H1 (cell line): ENCODE results near the gene PTPRG. TPM values are rescaled to one million over a fixed set of nuclear protein-coding genes. Genes with fewer than 3 reads are reported as not detected.

Source experiments
- CTCF ChIA-PET: fragments of 300-600 bp; sonication (Branson Sonifier 250); formaldehyde crosslinking; loops from one replicate; lab custom pipeline; 2021; ENCODE audit not compliant: partially characterized antibody; lab: Charles Lee
- POLR2A ChIA-PET: fragments of 300-600 bp; sonication (Branson Sonifier 250); formaldehyde crosslinking; loops from one replicate; lab custom pipeline; 2021; ENCODE audit warnings: inconsistent platforms; ENCODE audit not compliant: partially characterized antibody; lab: Charles Lee
- DNase-seq, 2 experiments: peaks; one replicate each; pipeline versions ENCODE4 v3.0.0 to v3.0.0-alpha.2; 2010 to 2022; ENCODE audit warnings: low spot score in 2 of 2, low read depth in 1 of 2, mixed read lengths in 1 of 2
- FAIRE-seq: peaks from 2 replicates; lab custom pipeline; 2011; peaks lifted over from hg19 to GRCh38; lab: Jason Lieb, UNC
- H2AFZ ChIP-seq: 2 replicates; pipeline ENCODE4 v1.8.1; 2012; ENCODE audit warnings: low read length, inconsistent platforms
- H2AK5ac ChIP-seq: 2 replicates; pipeline ENCODE4 v1.6.1; 2013; ENCODE audit warnings: low read depth, low read length
- H2BK120ac ChIP-seq: replicated peaks from 2 replicates; pipeline ENCODE3; 2013; ENCODE audit warnings: low read depth, low read length, inconsistent platforms
- H2BK12ac ChIP-seq: 2 replicates; pipeline ENCODE4 v1.6.1; 2013; ENCODE audit warnings: low read depth, low read length
- H2BK15ac ChIP-seq: 2 replicates; pipeline ENCODE4 v1.6.1; 2013; ENCODE audit warnings: low read length
- H2BK20ac ChIP-seq: 2 replicates; pipeline ENCODE4 v1.6.1; 2013; ENCODE audit warnings: low read length
- H2BK5ac ChIP-seq: 2 replicates; pipeline ENCODE4 v1.6.1; 2013; ENCODE audit warnings: low read depth, low read length
- H3K14ac ChIP-seq: 2 replicates; pipeline ENCODE4 v1.6.1; 2013; ENCODE audit warnings: inconsistent platforms; ENCODE audit not compliant: insufficient read length
- H3K18ac ChIP-seq: 2 replicates; pipeline ENCODE4 v1.6.1; 2013; ENCODE audit warnings: low read length; ENCODE audit errors: extremely low read depth
- H3K23ac ChIP-seq: 2 replicates; pipeline ENCODE4 v1.6.1; 2013; ENCODE audit warnings: inconsistent platforms; ENCODE audit not compliant: insufficient read length
- H3K23me2 ChIP-seq: 2 replicates; pipeline ENCODE4 v1.6.1; 2013; ENCODE audit warnings: low read depth, low read length
- H3K27ac ChIP-seq: 2 replicates; pipeline ENCODE4 v1.6.1; 2011; ENCODE audit warnings: low read depth, low read length, inconsistent platforms
- H3K27me3 ChIP-seq, 4 experiments: replicated peaks in 1 of 4; 1 replicate in 1 of 4; 2 replicates in 3 of 4; pipeline versions ENCODE4 v1.6.1 to v1.8.1; 2011 to 2013; ENCODE audit warnings: low read length in 3 of 4, mild to moderate bottlenecking in 3 of 4, inconsistent platforms in 2 of 4, mixed read lengths in 2 of 4, moderate library complexity in 1 of 4; ENCODE audit not compliant: control insufficient read depth in 3 of 4, insufficient read depth in 3 of 4; ENCODE audit errors: extremely low read depth in 1 of 4
- H3K36me3 ChIP-seq, 4 experiments: 2 replicates each; pipeline versions ENCODE4 v1.6.1 to v1.8.1; 2011 to 2013; ENCODE audit warnings: mild to moderate bottlenecking in 4 of 4, low read length in 3 of 4, moderate library complexity in 2 of 4, control low read depth in 1 of 4, inconsistent platforms in 1 of 4; ENCODE audit not compliant: insufficient read depth in 4 of 4, control insufficient read depth in 2 of 4
- H3K4ac ChIP-seq: replicated peaks from 2 replicates; pipeline ENCODE3; 2013; ENCODE audit warnings: low read length, low read depth, mixed read lengths, inconsistent platforms; ENCODE audit not compliant: insufficient read length
- H3K4me1 ChIP-seq, 4 experiments: replicated peaks in 1 of 4; 1 replicate in 1 of 4; 2 replicates in 3 of 4; pipeline versions ENCODE4 v1.6.1 to v1.8.1; 2011 to 2013; ENCODE audit warnings: low read length in 3 of 4, inconsistent platforms in 2 of 4, mixed read lengths in 1 of 4; ENCODE audit not compliant: insufficient read depth in 4 of 4, control insufficient read depth in 3 of 4
- H3K4me2 ChIP-seq, 2 experiments: 2 replicates each; pipeline versions ENCODE4 v1.6.1 to v1.8.1; 2011 to 2013; ENCODE audit warnings: low read depth in 2 of 2, low read length in 2 of 2, control low read depth in 1 of 2, inconsistent platforms in 1 of 2, mild to moderate bottlenecking in 1 of 2; ENCODE audit not compliant: insufficient read depth in 1 of 2
- H3K4me3 ChIP-seq, 4 experiments: fragments of 200-600, 300-600 bp in 1 of 4; sonication (generic), shearing (Covaris generic), sonication (Bioruptor Twin) in 1 of 4; 2 replicates each; pipeline versions ENCODE4 v1.5.1 to v1.8.1; 2011 to 2016; ENCODE audit warnings: low read length in 4 of 4, low read depth in 3 of 4, control low read depth in 2 of 4, inconsistent platforms in 2 of 4, mild to moderate bottlenecking in 2 of 4, mixed read lengths in 1 of 4, moderate library complexity in 1 of 4; ENCODE audit not compliant: insufficient read depth in 2 of 4; ENCODE audit errors: extremely low read depth in 1 of 4
- H3K56ac ChIP-seq: replicated peaks from 2 replicates; pipeline ENCODE3; 2013; ENCODE audit warnings: low read depth, mild to moderate bottlenecking, mixed read lengths, low read length, inconsistent platforms; ENCODE audit not compliant: insufficient read length
- H3K79me1 ChIP-seq: 2 replicates; pipeline ENCODE4 v1.6.1; 2013; ENCODE audit warnings: low read depth, low read length, control low read depth
- H3K79me2 ChIP-seq, 2 experiments: 2 replicates each; pipeline versions ENCODE4 v1.6.1 to v1.8.1; 2012 to 2013; ENCODE audit warnings: low read length in 2 of 2, mild to moderate bottlenecking in 2 of 2, inconsistent platforms in 1 of 2; ENCODE audit not compliant: insufficient read depth in 2 of 2, control insufficient read depth in 1 of 2
- H3K9ac ChIP-seq, 4 experiments: replicated peaks in 1 of 4; 1 replicate in 1 of 4; 2 replicates in 3 of 4; pipeline versions ENCODE4 v1.6.1 to v1.8.1; 2011 to 2013; ENCODE audit warnings: low read depth in 3 of 4, low read length in 3 of 4, control low read depth in 2 of 4, mild to moderate bottlenecking in 2 of 4, moderate library complexity in 2 of 4, inconsistent platforms in 1 of 4; ENCODE audit errors: extremely low read depth in 1 of 4
- H3K9me3 ChIP-seq, 2 experiments: 2 replicates each; pipeline versions ENCODE4 v1.6.1 to v1.8.1; 2012 to 2013; ENCODE audit warnings: mild to moderate bottlenecking in 2 of 2, moderate library complexity in 2 of 2, control low read depth in 1 of 2, inconsistent platforms in 1 of 2, low read depth in 1 of 2, low read length in 1 of 2, mixed read lengths in 1 of 2; ENCODE audit not compliant: insufficient read depth in 2 of 2
- H4K20me1 ChIP-seq, 2 experiments: replicated peaks in 1 of 2; 2 replicates each; pipeline versions ENCODE3 to v1.8.1; 2011 to 2013; ENCODE audit warnings: inconsistent platforms in 2 of 2, low read length in 2 of 2, mild to moderate bottlenecking in 1 of 2; ENCODE audit not compliant: insufficient read depth in 2 of 2, control insufficient read depth in 1 of 2
- H4K5ac ChIP-seq: 2 replicates; pipeline ENCODE4 v1.6.1; 2013; ENCODE audit warnings: low read length, low read depth, mixed read lengths, inconsistent platforms; ENCODE audit not compliant: insufficient read length
- H4K8ac ChIP-seq: 2 replicates; pipeline ENCODE4 v1.8.0; 2013; ENCODE audit warnings: mild to moderate bottlenecking, moderate library complexity, low read length, inconsistent platforms; ENCODE audit not compliant: insufficient read depth; ENCODE audit errors: extremely low read depth
- H4K91ac ChIP-seq: replicated peaks from 2 replicates; pipeline ENCODE3; 2013; ENCODE audit warnings: low read length, mixed read lengths, inconsistent platforms; ENCODE audit not compliant: insufficient read length
- BACH1 ChIP-seq: IDR thresholded peaks from 2 replicates; pipeline ENCODE4 v1.6.1; 2012; ENCODE audit warnings: low read length, improper control_type of control experiment
- CBX8 ChIP-seq: fragments of 300-800, 300-1000 bp; sonication (generic); IDR thresholded peaks from 2 replicates; pipeline ENCODE4 v1.7.1; 2016; ENCODE audit warnings: low read depth, low read length, borderline replicate concordance
- CHD1 ChIP-seq: IDR thresholded peaks from 2 replicates; pipeline ENCODE4 v1.6.1; 2012; ENCODE audit warnings: low read depth, low read length, improper control_type of control experiment
- GABPA ChIP-seq: IDR thresholded peaks from 2 replicates; pipeline ENCODE4 v1.6.1; 2011; ENCODE audit warnings: mild to moderate bottlenecking, low read length, moderate library complexity, borderline replicate concordance; ENCODE audit not compliant: insufficient read depth
- KDM1A ChIP-seq: fragments of 200-600, 300-600 bp; sonication (generic); IDR thresholded peaks from 2 replicates; pipeline ENCODE4 v1.7.1; 2016; ENCODE audit warnings: mild to moderate bottlenecking, low read length, borderline replicate concordance
- KDM5A ChIP-seq: fragments of 200-600 bp; IDR thresholded peaks from 2 replicates; pipeline ENCODE4 v1.7.1; 2012; ENCODE audit warnings: mild to moderate bottlenecking, low read length, inconsistent platforms, mixed read lengths
- MAX ChIP-seq: IDR thresholded peaks from 2 replicates; pipeline ENCODE4 v1.6.1; 2012; ENCODE audit warnings: inconsistent platforms
- POU5F1 ChIP-seq: IDR thresholded peaks from 2 replicates; pipeline ENCODE4 v1.6.1; 2011; ENCODE audit warnings: low read depth, mild to moderate bottlenecking, low read length, moderate library complexity
- RBBP5 ChIP-seq: IDR thresholded peaks from 2 replicates; pipeline ENCODE4 v1.7.1; 2012; ENCODE audit warnings: low read depth, mild to moderate bottlenecking, inconsistent platforms, low read length, moderate library complexity, borderline replicate concordance
- TAF7 ChIP-seq: optimal IDR thresholded peaks from 2 replicates; pipeline ENCODE3; 2011; ENCODE audit warnings: low read depth, mild to moderate bottlenecking, inconsistent platforms, low read length, moderate library complexity, borderline replicate concordance
- TEAD4 ChIP-seq: IDR thresholded peaks from 2 replicates; pipeline ENCODE4 v1.6.1; 2012; ENCODE audit warnings: low read depth, low read length, inconsistent platforms, mixed read lengths
- YY1 ChIP-seq: IDR thresholded peaks from 2 replicates; pipeline ENCODE4 v1.6.1; 2011; ENCODE audit warnings: low read depth, mild to moderate bottlenecking, low read length
- WGBS, 2 experiments: shearing (Covaris generic) in 1 of 2; methylation state at CpG; one replicate each; pipeline versions ENCODE4 v1.1.6 to v1.1.7; 2013 to 2015; ENCODE audit warnings: low lambda C conversion rate in 2 of 2, mixed read lengths in 2 of 2, inconsistent platforms in 1 of 2, low coverage in 1 of 2, missing lambda C conversion rate in 1 of 2; ENCODE audit not compliant: insufficient replicate concordance in 2 of 2, insufficient coverage in 1 of 2, insufficient read length in 1 of 2; ENCODE audit errors: extremely low coverage in 1 of 2, missing lambda C conversion rate in 1 of 2; 5-methylcytosine and 5-hydroxymethylcytosine counted together
- polyA plus RNA-seq, 7 experiments: library from polyadenylated mRNA; depleted of rRNA in 3 of 7; stranded (reverse) in 5 of 7; unstranded in 2 of 7; fragments of >200 nt in 5 of 7; fragments of 200-250 nt in 2 of 7; gene quantifications; 1 replicate in 5 of 7; 2 replicates in 1 of 7; 4 replicates in 1 of 7; pipeline versions ENCODE4 v1.2.1 to v1.2.3, GENCODE V29; 2011 to 2013; ENCODE audit warnings: missing spikeins in 2 of 7, mixed read lengths in 2 of 7
- total RNA-seq: library from RNA; stranded (reverse); fragmentation: NEBNext Ultra II Directional; extraction: Animal tissue kit (Norgen Biotek cat#: 25700); gene quantifications from 2 replicates; pipeline ENCODE4 v1.2.1, GENCODE V29; 2021

The PTPRG gene
- total and polyA plus RNA-seq, 2 of the 8 experiments (the other 6 are each of a cell fraction or from before 2014, with no cell fraction given): 23.3 to 96.2 TPM

- H3K27ac ChIP-seq: no peak overlapping the region
- no peaks in the 10 kb centered on the region for H3K27me3 ChIP-seq
- POLR2A ChIA-PET: no interaction called here
- no peaks in the 10 kb centered on the region; the same call in 1 of the 2 replicates for H3K23me2 ChIP-seq
- CTCF ChIA-PET: interaction anchor here (0.8 to 1.3 kb wide), 3 partner anchors 16 to 43 kb away, joined by 3 to 4 read pairs (median 4); no protein-coding TSS in a partner anchor
- H3K14ac ChIP-seq: no peak overlapping the region
- H4K5ac ChIP-seq: no peak overlapping the region
- no peak overlapping the region for H2BK15ac ChIP-seq
- H3K23ac ChIP-seq: no peak overlapping the region
- H3K9me3 ChIP-seq: no peaks in the 10 kb centered on the region
- H3K56ac ChIP-seq: no peak overlapping the region
- H3K79me1 ChIP-seq: no peaks in the 10 kb centered on the region
- FAIRE-seq (no peak), DNase-seq (no peak)
- WGBS, 2 experiments: 93% methylated on average over 4 of the region's 4 CpGs; no CpG with 5 or more reads in 1 of the 2 experiments
- H3K79me2 ChIP-seq: no peaks in the 10 kb centered on the region
- no peak overlapping the region for H2AFZ ChIP-seq
- H3K4me2 ChIP-seq: no peak overlapping the region
- no peak overlapping the region for H2BK5ac ChIP-seq
- no peak overlapping the region for H3K4me3 ChIP-seq
- no peak overlapping the region for H2BK20ac ChIP-seq
- no peak overlapping the region for H3K18ac ChIP-seq
- H3K4me1 ChIP-seq: peaks cover 0 to 6% (median 2%) of the 10 kb centered on the region in 4 experiments; a peak in 4 of 7 replicates
- no peak overlapping the region for H2BK120ac ChIP-seq
- no peaks in the 10 kb centered on the region for H3K36me3 ChIP-seq
- H2BK12ac ChIP-seq: no peak overlapping the region
- H4K91ac ChIP-seq: no peak overlapping the region
- no peak overlapping the region for H4K8ac ChIP-seq
- no peak overlapping the region for H3K9ac ChIP-seq
- H4K20me1 ChIP-seq: no peaks in the 10 kb centered on the region
- no peak overlapping the region for H3K4ac ChIP-seq
- H2AK5ac ChIP-seq: no peak overlapping the region
- TF ChIP-seq RBBP5 (no peak), TAF7 (no peak), POU5F1 (no peak), BACH1 (no peak), CBX8 (no peak), TEAD4 (no peak), CHD1 (no peak), GABPA (no peak), YY1 (no peak), KDM1A (no peak), KDM5A (no peak), MAX (no peak)
Observed at GRCh38 chr3:62144482-62144881, 583.1 kb downstream of the PTPRG start.
